ENCODE measurements around the gene THOC7. TPM values are rescaled to one million over a fixed set of nuclear protein-coding genes. Genes with fewer than 3 reads are reported as not detected.

Gene THOC7
- polyA plus RNA-seq, 1 donor from 2014 or later, result 78.3 TPM

DNA sequence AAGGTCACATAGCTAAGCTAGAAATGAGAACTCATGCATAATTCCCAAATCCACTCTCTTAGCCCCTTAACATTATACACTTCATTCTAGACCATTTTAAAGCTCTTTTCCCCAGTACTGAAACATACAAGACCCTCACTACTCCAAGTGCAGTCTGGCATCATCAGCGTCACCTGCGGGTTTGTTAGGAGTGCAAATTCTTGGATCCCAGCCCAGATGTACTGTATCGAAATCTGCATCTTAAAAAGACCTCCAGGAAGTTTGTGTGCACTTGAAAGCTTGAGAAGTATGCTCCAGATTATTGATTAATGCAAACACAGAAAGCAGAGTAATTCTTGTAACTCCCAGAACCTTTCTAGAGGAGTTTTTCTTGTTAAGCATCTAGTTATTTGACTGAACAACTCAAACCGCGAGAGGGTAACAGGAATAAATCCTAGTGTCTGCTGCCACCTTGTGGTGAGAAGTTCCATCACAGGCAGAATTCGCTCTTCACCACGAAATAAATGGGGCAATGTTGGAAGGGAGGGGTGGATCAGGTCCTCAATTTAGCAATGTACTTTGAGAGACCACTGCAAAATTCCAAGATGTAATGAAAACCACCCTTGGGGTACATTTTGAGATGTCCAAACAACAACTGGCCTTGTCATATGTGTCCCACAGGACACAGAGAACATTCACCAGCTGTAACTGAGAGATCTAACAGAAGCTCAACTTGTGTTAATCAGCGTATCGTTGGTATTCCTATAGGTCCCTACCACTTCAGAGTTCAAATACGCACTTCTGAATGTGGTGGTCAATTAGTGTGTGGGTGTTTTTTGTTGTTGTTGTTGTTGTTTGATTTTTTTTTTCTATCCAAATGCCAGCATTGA lies 45.1 kb downstream of the THOC7 start:
- H3K9me3 ChIP-seq (ENCODE audit: low read length), result no peaks in the 10 kb centered on the region
- H3K27me3 ChIP-seq (ENCODE audit: insufficient read depth, low read depth, low read length), result no peaks in the 10 kb centered on the region
- no peaks in the 10 kb centered on the region for H3K79me2 ChIP-seq (replicated peaks; ENCODE audit: insufficient read depth, low read length)
- TF ChIP-seq REST (IDR thresholded peaks at IDR 0.05; ENCODE audit: borderline replicate concordance) (no peak), CTCF (IDR thresholded peaks at IDR 0.05; ENCODE audit: poor library complexity, severe bottlenecking) (peak; percentile 96), SMC3 (conservative IDR thresholded peaks at IDR 0.05; ENCODE audit: poor library complexity) (peak; percentile 96), RAD21 (conservative IDR thresholded peaks at IDR 0.05) (peak; percentile 95), MXI1 (conservative IDR thresholded peaks at IDR 0.05; ENCODE audit: poor library complexity, severe bottlenecking) (no peak)
- H3K4me3 ChIP-seq (ENCODE audit: low read length), result no peak overlapping the region
- no peaks in the 10 kb centered on the region for H3K9me2 ChIP-seq (ENCODE audit: insufficient read depth, low read length)
- no peak overlapping the region for H3K4me2 ChIP-seq (ENCODE audit: low read length)
- H3F3A ChIP-seq (ENCODE audit: insufficient read depth, low read length, poor library complexity, severe bottlenecking), result no peaks in the 10 kb centered on the region
- no peak overlapping the region for H2AFZ ChIP-seq (ENCODE audit: low read depth, low read length)
- H3K36me3 ChIP-seq (ENCODE audit: insufficient read depth, low read length), result no peaks in the 10 kb centered on the region
- H3K27ac ChIP-seq (ENCODE audit: low read length), result no peak overlapping the region
- no peaks in the 10 kb centered on the region for H4K20me1 ChIP-seq (ENCODE audit: insufficient read depth)
- H3K9ac ChIP-seq (ENCODE audit: low read length), result no peak overlapping the region

- Histone ChIP-seq H3F3A (ENCODE audit: insufficient read depth, low read length, poor library complexity, severe bottlenecking) (no peaks in the 10 kb centered on the region), H3K4me3 (ENCODE audit: low read length) (no peak overlapping the region), H3K79me2 (replicated peaks; ENCODE audit: insufficient read depth, low read length) (no peaks in the 10 kb centered on the region), H3K36me3 (ENCODE audit: insufficient read depth, low read length) (no peaks in the 10 kb centered on the region), H3K9me2 (ENCODE audit: insufficient read depth, low read length) (no peaks in the 10 kb centered on the region), H3K9me3 (ENCODE audit: low read length) (no peaks in the 10 kb centered on the region), H3K27ac (ENCODE audit: low read length) (no peak overlapping the region), H2AFZ (ENCODE audit: low read depth, low read length) (no peak overlapping the region), H4K20me1 (ENCODE audit: insufficient read depth) (no peaks in the 10 kb centered on the region), H3K9ac (ENCODE audit: low read length) (no peak overlapping the region), H3K4me2 (ENCODE audit: low read length) (no peak overlapping the region), H3K27me3 (ENCODE audit: insufficient read depth, low read depth, low read length) (no peaks in the 10 kb centered on the region)
- TF ChIP-seq MXI1 (conservative IDR thresholded peaks at IDR 0.05; ENCODE audit: poor library complexity, severe bottlenecking) (no peak), POLR2AphosphoS5 (IDR thresholded peaks at IDR 0.05) (no peak)
Measured at GRCh38 chr3:63817225-63817624, 46.4 kb downstream of the THOC7 start.

GRCh38 chr3:63814237-63814636 lies 49.4 kb downstream of the THOC7 start:
- H3K36me3 ChIP-seq (ENCODE audit: insufficient read depth, low read length), result no peaks in the 10 kb centered on the region
- no peak overlapping the region for H3K9ac ChIP-seq (ENCODE audit: low read length)
- no peaks in the 10 kb centered on the region for H3K9me2 ChIP-seq (ENCODE audit: insufficient read depth, low read length)
- no peaks in the 10 kb centered on the region for H3K27me3 ChIP-seq (ENCODE audit: insufficient read depth, low read depth, low read length)
- peak overlapping the region; percentile 46 for H2AFZ ChIP-seq (ENCODE audit: low read depth, low read length)
- no peak for TF ChIP-seq SMC3 (conservative IDR thresholded peaks at IDR 0.05; ENCODE audit: poor library complexity)
- TF ChIP-seq REST (IDR thresholded peaks at IDR 0.05; ENCODE audit: borderline replicate concordance), result no peak
- TF ChIP-seq TAF1 (IDR thresholded peaks at IDR 0.05; ENCODE audit: low read depth), result no peak
- TF ChIP-seq EP300 (conservative IDR thresholded peaks at IDR 0.05; ENCODE audit: poor library complexity, severe bottlenecking), result no peak
- TF ChIP-seq CTCF (IDR thresholded peaks at IDR 0.05; ENCODE audit: poor library complexity, severe bottlenecking), result no peak
- no peak for TF ChIP-seq MXI1 (conservative IDR thresholded peaks at IDR 0.05; ENCODE audit: poor library complexity, severe bottlenecking)
- peak; percentile 29 for TF ChIP-seq RAD21 (conservative IDR thresholded peaks at IDR 0.05)
- peak; percentile 42 for TF ChIP-seq POLR2AphosphoS5 (IDR thresholded peaks at IDR 0.05)
- no peak for TF ChIP-seq EZH2 (IDR thresholded peaks at IDR 0.05; ENCODE audit: borderline replicate concordance, insufficient read depth, low read length, poor library complexity, severe bottlenecking)
- H3K9me3 ChIP-seq (ENCODE audit: low read length), result no peaks in the 10 kb centered on the region
- peak overlapping the region; percentile 9 for H3K27ac ChIP-seq (ENCODE audit: low read length)
- H3K79me2 ChIP-seq (replicated peaks; ENCODE audit: insufficient read depth, low read length), result no peaks in the 10 kb centered on the region
- H3K4me3 ChIP-seq (ENCODE audit: low read length), result peak overlapping the region; percentile 41
- H4K20me1 ChIP-seq (ENCODE audit: insufficient read depth), result no peaks in the 10 kb centered on the region
- H3K4me2 ChIP-seq (ENCODE audit: low read length), result peak overlapping the region; percentile 60
- H3F3A ChIP-seq (ENCODE audit: insufficient read depth, low read length, poor library complexity, severe bottlenecking), result no peaks in the 10 kb centered on the region

Measured in neural cell (in vitro differentiated cells).